ENCODE results near the gene WDR5. TPM values are rescaled to one million over a fixed set of nuclear protein-coding genes. Genes with fewer than 3 reads are reported as not detected.
A peak's percentile ranks its signal among the peaks of the same experiment; 100 is the strongest.

Gene WDR5
- total and polyA plus RNA-seq, 2 donors (not counting 1 experiment from before 2014, with no cell fraction given): 15.5 to 26.0 TPM

GRCh38 chr9:134127616-134128015, 8.3 kb upstream of the WDR5 start:
- H3K4me1 ChIP-seq (ENCODE audit: control insufficient read depth, extremely low read depth, insufficient read depth, low read length): peaks cover 3% of the 10 kb centered on the region
- no peak overlapping the region for H3K4me3 ChIP-seq (replicated peaks in 1 of 4; ENCODE audit: control extremely low read depth in 1 of 4, insufficient read depth in 1 of 4, low read depth in 3 of 4, low read length in 4 of 4)
- no peak overlapping the region for H3K9ac ChIP-seq (ENCODE audit: insufficient read depth, low read length)
- H3K79me2 ChIP-seq (ENCODE audit: control insufficient read depth, insufficient read depth, low read length): no peaks in the 10 kb centered on the region
- H3K27me3 ChIP-seq (ENCODE audit: control insufficient read depth, insufficient read depth, low read length): no peaks in the 10 kb centered on the region
- H3K4me2 ChIP-seq (ENCODE audit: extremely low read depth, insufficient read depth, low read length): no peak overlapping the region
- no peak for DNase-seq (ENCODE audit: low read depth in 2 of 2)
- no peaks in the 10 kb centered on the region for H3K36me3 ChIP-seq (ENCODE audit: control insufficient read depth, insufficient read depth, low read length)
- H2AFZ ChIP-seq (ENCODE audit: low read length): no peak overlapping the region
- H3K9me3 ChIP-seq (ENCODE audit: control insufficient read depth, insufficient read depth, low read depth, low read length): no peaks in the 10 kb centered on the region
- TF ChIP-seq CTCF (conservative IDR thresholded peaks at IDR 0.05 in 1 of 2, IDR thresholded peaks at IDR 0.05 in 1 of 2; ENCODE audit: low read depth in 1 of 2, low read length in 2 of 2) (no peak), EZH2 (IDR thresholded peaks at IDR 0.05; ENCODE audit: low read length, missing control alignments) (no peak)
- no peaks in the 10 kb centered on the region for H4K20me1 ChIP-seq (ENCODE audit: control insufficient read depth, extremely low read depth, insufficient read depth, low read length)
- no peak overlapping the region for H3K27ac ChIP-seq (ENCODE audit: insufficient read depth, low read length)

- Histone ChIP-seq H3K27ac (ENCODE audit: insufficient read depth, low read length) (no peak overlapping the region), H3K9me3 (ENCODE audit: control insufficient read depth, insufficient read depth, low read depth, low read length) (no peaks in the 10 kb centered on the region), H3K27me3 (ENCODE audit: control insufficient read depth, insufficient read depth, low read length) (no peaks in the 10 kb centered on the region), H3K4me2 (ENCODE audit: extremely low read depth, insufficient read depth, low read length) (no peak overlapping the region), H3K4me1 (ENCODE audit: control insufficient read depth, extremely low read depth, insufficient read depth, low read length) (peaks cover 3% of the 10 kb centered on the region), H3K36me3 (ENCODE audit: control insufficient read depth, insufficient read depth, low read length) (no peaks in the 10 kb centered on the region), H3K9ac (ENCODE audit: insufficient read depth, low read length) (no peak overlapping the region), H2AFZ (ENCODE audit: low read length) (no peak overlapping the region), H3K79me2 (ENCODE audit: control insufficient read depth, insufficient read depth, low read length) (no peaks in the 10 kb centered on the region), H3K4me3 (replicated peaks in 1 of 4; ENCODE audit: control extremely low read depth in 1 of 4, insufficient read depth in 1 of 4, low read depth in 3 of 4, low read length in 4 of 4) (no peak overlapping the region), H4K20me1 (ENCODE audit: control insufficient read depth, extremely low read depth, insufficient read depth, low read length) (no peaks in the 10 kb centered on the region)
- DNase-seq (ENCODE audit: low read depth in 2 of 2): no peak
- TF ChIP-seq EZH2 (IDR thresholded peaks at IDR 0.05; ENCODE audit: low read length, missing control alignments) (no peak), CTCF (conservative IDR thresholded peaks at IDR 0.05 in 1 of 2, IDR thresholded peaks at IDR 0.05 in 1 of 2; ENCODE audit: low read depth in 1 of 2, low read length in 2 of 2) (no peak)
Measured at GRCh38 chr9:134128727-134129679, 6.9 kb upstream of the WDR5 start.

DNA sequence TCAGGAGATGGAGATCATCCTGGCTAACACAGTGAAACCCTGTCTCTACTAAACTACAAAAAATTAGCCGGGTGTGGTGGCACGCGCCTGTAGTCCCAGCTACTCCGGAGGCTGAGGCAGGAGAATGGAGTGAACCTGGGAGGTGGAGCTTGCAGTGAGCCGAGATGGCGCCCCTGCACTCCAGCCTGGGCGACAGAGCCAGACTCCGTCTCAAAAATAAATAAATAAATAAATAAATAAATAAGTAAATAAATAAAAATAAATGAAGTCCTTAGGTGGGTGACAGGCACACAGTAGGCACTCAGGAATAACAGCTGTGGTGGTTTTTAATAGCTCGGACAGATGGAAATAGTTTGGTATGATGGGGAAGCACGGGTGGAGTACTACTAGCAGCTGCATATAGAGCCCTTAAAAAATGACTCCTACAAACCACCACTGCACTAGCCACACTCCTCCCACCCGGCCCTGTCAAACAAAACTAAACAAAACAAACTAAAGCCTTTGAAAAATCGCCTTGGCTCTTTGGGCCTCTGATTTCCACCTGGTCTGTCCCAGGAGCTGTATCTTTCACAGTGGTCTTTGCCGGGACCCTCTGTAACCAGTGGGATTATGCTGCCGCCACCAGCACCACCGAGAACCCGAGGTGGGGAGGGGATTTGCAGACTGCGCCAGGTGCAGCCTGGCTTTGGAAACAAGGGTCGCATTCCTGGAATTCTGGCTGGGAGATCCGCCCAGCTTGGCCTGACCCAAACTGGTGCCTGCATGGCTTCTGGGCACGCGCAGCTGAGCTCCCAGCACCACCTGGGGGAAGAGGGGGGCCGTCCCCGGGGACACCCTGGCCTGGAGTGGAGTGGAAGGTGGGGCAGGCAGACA, 5.1 kb upstream of the WDR5 start:
- H3K9ac ChIP-seq (ENCODE audit: insufficient read depth, low read length): no peak overlapping the region

More for the DNA sequence above, 5.1 kb upstream of the WDR5 start:
- Histone ChIP-seq H3K27me3 (ENCODE audit: control insufficient read depth, insufficient read depth, low read length) (no peaks in the 10 kb centered on the region), H3K4me3 (replicated peaks in 1 of 4; ENCODE audit: control extremely low read depth in 1 of 4, insufficient read depth in 1 of 4, low read depth in 3 of 4, low read length in 4 of 4) (no peak overlapping the region), H3K36me3 (ENCODE audit: control insufficient read depth, insufficient read depth, low read length) (no peaks in the 10 kb centered on the region), H3K9me3 (ENCODE audit: control insufficient read depth, insufficient read depth, low read depth, low read length) (no peaks in the 10 kb centered on the region), H3K4me1 (ENCODE audit: control insufficient read depth, extremely low read depth, insufficient read depth, low read length) (peaks cover 7% of the 10 kb centered on the region), H3K4me2 (ENCODE audit: extremely low read depth, insufficient read depth, low read length) (peak overlapping the region; percentile 51), H4K20me1 (ENCODE audit: control insufficient read depth, extremely low read depth, insufficient read depth, low read length) (no peaks in the 10 kb centered on the region), H3K27ac (ENCODE audit: insufficient read depth, low read length) (no peak overlapping the region), H2AFZ (ENCODE audit: low read length) (no peak overlapping the region), H3K79me2 (ENCODE audit: control insufficient read depth, insufficient read depth, low read length) (no peaks in the 10 kb centered on the region)
- DNase-seq (ENCODE audit: low read depth in 2 of 2): peak; percentile 27 to 41
- TF ChIP-seq CTCF (conservative IDR thresholded peaks at IDR 0.05 in 1 of 2, IDR thresholded peaks at IDR 0.05 in 1 of 2; ENCODE audit: low read depth in 1 of 2, low read length in 2 of 2) (no peak), EZH2 (IDR thresholded peaks at IDR 0.05; ENCODE audit: low read length, missing control alignments) (no peak)
